Left ventricle myocardium inferior (tissue), 1 donor: ENCODE results near the gene UST. TPM values are rescaled to one million over a fixed set of nuclear protein-coding genes. Genes with fewer than 3 reads are reported as not detected.
A peak's percentile ranks its signal among the peaks of the same experiment; 100 is the strongest.

ENCODE experiments used
- DNase-seq: peaks from one replicate; pipeline ENCODE4 v3.0.0-alpha.2; 2020
- H3K27ac ChIP-seq: fragments of 200-600 bp; replicated peaks from 2 replicates; pipeline ENCODE4 v1.8.0; 2021
- H3K27me3 ChIP-seq: fragments of 200-600 bp; 2 replicates; pipeline ENCODE4 v1.8.0; 2021; ENCODE audit warnings: low read depth
- H3K36me3 ChIP-seq: fragments of 200-600 bp; 2 replicates; pipeline ENCODE4 v1.8.0; 2021
- H3K4me1 ChIP-seq: fragments of 200-600 bp; 2 replicates; pipeline ENCODE4 v1.8.0; 2021
- H3K4me3 ChIP-seq: fragments of 200-600 bp; 2 replicates; pipeline ENCODE4 v1.8.0; 2021; ENCODE audit warnings: mild to moderate bottlenecking, moderate library complexity
- H3K9me3 ChIP-seq: fragments of 200-600 bp; replicated peaks from 2 replicates; pipeline ENCODE4 v1.8.0; 2021
- CTCF ChIP-seq: fragments of 200-600 bp; IDR thresholded peaks from 2 replicates; pipeline ENCODE4 v1.8.0; 2021; ENCODE audit warnings: antibody characterized with exemption, mild to moderate bottlenecking, borderline replicate concordance
- intact Hi-C: fragments of 100-400 bp; cut with micrococcal nuclease; formaldehyde crosslinking; loops from one replicate; pipeline ENCODE4 v1.11.0; 2022
- total RNA-seq: library from RNA; stranded (reverse); fragmentation: NEBNext Ultra II Directional; extraction: Animal tissue kit (Norgen Biotek cat#: 25700); gene quantifications from one replicate; pipeline ENCODE4 v1.2.1, GENCODE V29; 2021
- donor health status: DM: no; HTN: yes; CAD: no; lungs with severe emphysema.

The UST gene
- total RNA-seq, 1 donor from 2014 or later = 3.3 TPM

- Histone ChIP-seq H3K27ac (no peak overlapping the region), H3K36me3 (no peaks in the 10 kb centered on the region), H3K9me3 (no peaks in the 10 kb centered on the region), H3K27me3 (no peaks in the 10 kb centered on the region), H3K4me1 (peaks cover 13% of the 10 kb centered on the region), H3K4me3 (no peak overlapping the region)
- intact Hi-C loops = no loop called here
- no peak for DNase-seq
- no peak for TF ChIP-seq CTCF
Observed at GRCh38 chr6:148800536-148800935, 53.7 kb downstream of the UST start.

DNA sequence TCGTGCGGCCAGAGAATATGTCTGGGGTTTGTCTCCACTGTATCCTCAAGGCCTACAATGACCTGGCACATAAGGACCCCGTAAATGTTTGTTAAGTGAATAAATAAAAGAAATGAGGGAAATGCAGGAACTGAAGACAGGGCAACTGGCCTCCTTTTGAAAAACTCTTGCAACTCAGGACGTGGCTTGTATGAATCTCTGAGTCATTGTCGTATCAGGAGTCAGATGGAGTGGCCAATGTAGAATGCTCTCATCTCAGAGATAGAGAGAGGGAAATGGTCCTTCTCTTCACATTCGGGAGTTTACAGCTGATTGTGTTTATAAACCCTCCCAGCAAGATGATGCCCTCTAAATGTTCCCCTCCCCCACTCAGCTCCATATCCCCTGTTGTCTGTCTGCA lies 57.1 kb downstream of the UST start:
- peaks cover 13% of the 10 kb centered on the region for H3K4me1 ChIP-seq
- H3K9me3 ChIP-seq = no peaks in the 10 kb centered on the region
- no peak for TF ChIP-seq CTCF
- DNase-seq = no peak
- no peak overlapping the region for H3K27ac ChIP-seq
- H3K4me3 ChIP-seq = no peak overlapping the region
- intact Hi-C loops = no loop called here
- H3K36me3 ChIP-seq = no peaks in the 10 kb centered on the region
- H3K27me3 ChIP-seq = no peaks in the 10 kb centered on the region

GRCh38 chr6:148805777-148806176 lies 58.9 kb downstream of the UST start:
- Histone ChIP-seq H3K4me1 (no peaks in the 10 kb centered on the region), H3K9me3 (no peaks in the 10 kb centered on the region), H3K27me3 (no peaks in the 10 kb centered on the region), H3K36me3 (no peaks in the 10 kb centered on the region), H3K4me3 (peak overlapping the region; percentile 29), H3K27ac (no peak overlapping the region)
- intact Hi-C loops = no loop called here
- TF ChIP-seq CTCF = no peak
- no peak for DNase-seq

DNA sequence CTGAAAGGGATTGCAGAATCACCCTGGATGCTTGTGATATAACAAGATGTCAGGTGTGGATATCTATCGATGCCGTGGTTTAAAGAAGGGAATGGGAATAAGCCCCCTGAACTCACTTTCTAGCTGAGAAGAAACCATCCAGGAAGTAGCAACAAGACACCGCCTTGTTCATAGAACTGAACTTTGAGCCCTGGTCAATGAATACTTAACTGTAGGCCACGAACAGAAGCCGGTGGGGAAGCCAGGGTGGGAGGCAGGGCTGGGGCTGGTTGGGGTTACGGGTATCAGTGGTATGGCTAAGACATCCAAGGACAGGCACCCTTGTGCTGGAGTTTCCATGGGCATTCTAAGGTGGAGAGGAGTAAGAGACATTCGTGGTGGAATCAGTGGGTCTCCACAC lies 61.0 kb downstream of the UST start:
- Histone ChIP-seq H3K27me3 (no peaks in the 10 kb centered on the region), H3K9me3 (peaks cover 6% of the 10 kb centered on the region), H3K4me3 (no peak overlapping the region), H3K4me1 (no peaks in the 10 kb centered on the region), H3K36me3 (no peaks in the 10 kb centered on the region), H3K27ac (no peak overlapping the region)
- no peak for TF ChIP-seq CTCF
- intact Hi-C loops = no loop called here
- no peak for DNase-seq

GRCh38 chr6:148808786-148809304 lies 62.0 kb downstream of the UST start:
- no peak overlapping the region for H3K4me3 ChIP-seq
- H3K4me1 ChIP-seq = no peaks in the 10 kb centered on the region
- H3K9me3 ChIP-seq = peaks cover 6% of the 10 kb centered on the region
- H3K27ac ChIP-seq = no peak overlapping the region
- no peak for TF ChIP-seq CTCF
- DNase-seq = no peak
- no peaks in the 10 kb centered on the region for H3K27me3 ChIP-seq
- no peaks in the 10 kb centered on the region for H3K36me3 ChIP-seq
- intact Hi-C loops = no loop called here

DNA sequence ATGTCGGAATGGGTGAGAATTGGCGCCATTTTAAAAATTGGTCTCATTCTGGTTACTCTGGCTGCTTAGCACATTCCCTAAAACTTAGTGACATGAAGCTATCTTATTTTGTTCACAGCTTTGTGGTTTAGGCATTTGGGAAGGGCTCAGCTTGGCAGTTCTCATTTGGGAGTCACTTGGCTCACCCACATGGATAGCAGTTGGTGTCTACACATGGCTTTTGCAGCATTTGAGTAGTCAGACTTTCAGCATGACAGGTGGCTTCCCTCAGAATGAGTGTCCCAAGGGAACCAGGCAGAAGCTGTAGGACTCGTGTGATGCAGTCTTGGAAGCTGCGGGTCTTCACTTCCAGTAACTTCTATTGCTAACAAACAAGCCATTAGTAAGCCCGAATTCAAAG lies 64.6 kb downstream of the UST start:
- no peaks in the 10 kb centered on the region for H3K36me3 ChIP-seq
- H3K27ac ChIP-seq = no peak overlapping the region
- H3K4me1 ChIP-seq = no peaks in the 10 kb centered on the region
- H3K27me3 ChIP-seq = no peaks in the 10 kb centered on the region
- H3K4me3 ChIP-seq = no peak overlapping the region
- intact Hi-C loops = no loop called here
- DNase-seq = peak; percentile 27
- peaks cover 18% of the 10 kb centered on the region for H3K9me3 ChIP-seq
- no peak for TF ChIP-seq CTCF
